Epithelial cell of esophagus (primary cell): Measurements from ENCODE around the gene ANXA6.

Experiments used
- DNase-seq: peaks from one replicate; pipeline ENCODE4 v3.0.0; 2010; ENCODE audit warnings: low read depth
- H3K4me3 ChIP-seq: 2 replicates; pipeline ENCODE4 v1.5.1; 2011; ENCODE audit warnings: mild to moderate bottlenecking, low read length, control low read depth
- TF ChIP-seq, protein P1 (sequence below): IDR thresholded peaks from 2 replicates; pipeline ENCODE4 v1.5.1; 2011; ENCODE audit warnings: low read depth, mild to moderate bottlenecking, low read length, control low read depth, inconsistent platforms; ENCODE audit not compliant: insufficient read depth; ENCODE audit errors: missing control alignments

The ANXA6 gene

DNA sequence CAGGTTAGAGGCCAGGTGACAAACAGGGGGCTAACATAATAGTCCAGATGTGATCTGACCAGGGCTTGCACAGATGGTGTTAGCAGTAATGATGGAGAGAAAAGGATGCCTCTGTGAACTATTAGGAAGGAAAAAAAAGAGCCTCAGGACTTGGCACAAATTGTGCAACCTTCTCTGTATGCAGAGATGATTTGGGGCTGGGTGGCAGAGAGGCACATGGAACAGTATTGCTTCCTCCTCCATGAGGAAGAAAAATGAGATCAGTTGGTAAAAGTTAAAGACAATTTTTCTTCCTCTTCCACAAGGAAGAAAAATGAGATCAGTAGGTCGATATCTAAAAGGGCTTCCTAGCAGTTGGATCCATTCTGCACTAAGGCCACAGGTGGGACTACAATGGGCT, 13.9 kb upstream of the ANXA6 start:
- no peak overlapping the region for H3K4me3 ChIP-seq
- no peak for DNase-seq
- TF ChIP-seq, protein P1, sequence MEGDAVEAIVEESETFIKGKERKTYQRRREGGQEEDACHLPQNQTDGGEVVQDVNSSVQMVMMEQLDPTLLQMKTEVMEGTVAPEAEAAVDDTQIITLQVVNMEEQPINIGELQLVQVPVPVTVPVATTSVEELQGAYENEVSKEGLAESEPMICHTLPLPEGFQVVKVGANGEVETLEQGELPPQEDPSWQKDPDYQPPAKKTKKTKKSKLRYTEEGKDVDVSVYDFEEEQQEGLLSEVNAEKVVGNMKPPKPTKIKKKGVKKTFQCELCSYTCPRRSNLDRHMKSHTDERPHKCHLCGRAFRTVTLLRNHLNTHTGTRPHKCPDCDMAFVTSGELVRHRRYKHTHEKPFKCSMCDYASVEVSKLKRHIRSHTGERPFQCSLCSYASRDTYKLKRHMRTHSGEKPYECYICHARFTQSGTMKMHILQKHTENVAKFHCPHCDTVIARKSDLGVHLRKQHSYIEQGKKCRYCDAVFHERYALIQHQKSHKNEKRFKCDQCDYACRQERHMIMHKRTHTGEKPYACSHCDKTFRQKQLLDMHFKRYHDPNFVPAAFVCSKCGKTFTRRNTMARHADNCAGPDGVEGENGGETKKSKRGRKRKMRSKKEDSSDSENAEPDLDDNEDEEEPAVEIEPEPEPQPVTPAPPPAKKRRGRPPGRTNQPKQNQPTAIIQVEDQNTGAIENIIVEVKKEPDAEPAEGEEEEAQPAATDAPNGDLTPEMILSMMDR = no peak

- H3K4me3 ChIP-seq = no peak overlapping the region
- TF ChIP-seq, protein P1 = no peak
- DNase-seq = no peak
These were observed 11.2 kb upstream of the ANXA6 start for GRCh38 chr5:151168602-151169344.

GRCh38 chr5:151167022-151167421, 9.4 kb upstream of the ANXA6 start:
- TF ChIP-seq, protein P1 = no peak
- no peak for DNase-seq
- H3K4me3 ChIP-seq = no peak overlapping the region

- peak; percentile 78 for DNase-seq
- TF ChIP-seq, protein P1 = peak; percentile 92
- H3K4me3 ChIP-seq = no peak overlapping the region
These were observed 7.3 kb upstream of the ANXA6 start for GRCh38 chr5:151164687-151165392.

DNA sequence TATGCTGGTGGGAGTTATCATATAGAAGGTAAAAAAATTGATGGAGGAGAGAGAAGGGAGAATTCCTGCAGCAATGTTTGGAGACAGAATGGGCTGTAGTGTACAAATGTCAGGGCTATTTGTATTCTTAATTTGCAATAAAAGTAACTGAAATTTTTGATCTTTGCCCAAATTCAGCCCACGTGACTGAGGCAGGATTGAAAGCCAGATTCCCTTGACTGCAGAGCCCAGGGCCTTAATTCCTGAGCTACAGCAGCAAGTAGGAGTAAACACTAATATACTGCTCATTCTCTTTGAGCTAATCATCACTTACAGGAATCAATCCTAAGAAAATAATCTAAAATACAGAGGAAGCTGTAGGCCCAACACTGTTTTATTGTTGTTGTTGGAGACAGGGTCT, 5.2 kb upstream of the ANXA6 start:
- TF ChIP-seq, protein P1 = no peak
- no peak for DNase-seq
- no peak overlapping the region for H3K4me3 ChIP-seq

DNA sequence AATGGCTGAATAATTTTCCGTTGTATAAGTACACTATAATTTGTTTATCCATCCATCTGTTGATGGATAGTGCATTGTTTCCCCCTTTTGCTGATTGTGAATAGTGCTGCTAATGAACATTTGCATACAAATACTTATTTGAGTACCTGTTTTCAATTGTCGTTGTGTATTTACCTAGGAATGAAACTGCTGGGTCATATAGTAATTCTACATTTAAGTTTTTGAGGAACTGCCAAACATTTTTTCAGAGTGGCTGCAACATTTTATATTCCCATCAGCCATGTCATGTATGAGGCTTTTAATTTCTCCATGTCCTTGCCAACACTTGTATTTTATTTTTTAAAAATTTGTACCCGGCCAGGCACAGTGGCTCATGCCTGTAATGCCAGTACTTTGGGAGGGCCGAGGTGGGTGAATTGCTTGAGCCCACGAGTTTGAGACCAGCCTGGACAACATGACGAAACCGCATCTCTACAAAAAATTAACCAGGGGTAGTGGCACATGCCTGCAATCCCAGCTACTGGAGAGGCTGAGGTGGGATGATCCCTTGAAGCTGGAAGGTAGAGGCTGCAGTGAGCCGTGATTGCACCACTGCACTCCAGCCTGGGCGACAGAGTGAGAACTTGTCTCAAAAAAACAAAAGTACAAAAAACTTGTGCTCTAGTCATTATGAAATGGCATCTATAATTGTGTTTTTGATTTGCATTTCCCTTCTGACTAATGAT, 2.2 kb upstream of the ANXA6 start:
- H3K4me3 ChIP-seq = no peak overlapping the region
- DNase-seq = no peak
- TF ChIP-seq, protein P1 = no peak
